Body of pancreas (tissue), 4 donors: Measurements from ENCODE around the gene RSRC1.

ENCODE experiments used
- CTCF ChIP-seq, 7 experiments: fragments of 450-650 bp in 4 of 7; fragments of 200-600 bp in 3 of 7; sonication (generic) in 3 of 7; IDR thresholded peaks; one replicate each; pipeline ENCODE4 v1.5.1; 2016 to 2019; ENCODE audit warnings: antibody characterized with exemption in 7 of 7
- POLR2A ChIP-seq, 3 donors: fragments of 450-650 bp; IDR thresholded peaks; one replicate each; pipeline ENCODE4 v1.6.1; 2016; ENCODE audit warnings: antibody characterized with exemption in 3 of 3, mild to moderate bottlenecking in 2 of 3

GRCh38 chr3:158273656-158274055 lies 163.8 kb downstream of the RSRC1 start:
- TF ChIP-seq CTCF (IDR thresholded peaks at IDR 0.05) (no peak), POLR2A (IDR thresholded peaks at IDR 0.05) (no peak)
